Right lobe of liver (tissue), 6 donors: Measurements from ENCODE around the gene ATP13A2. TPM values are rescaled to one million over a fixed set of nuclear protein-coding genes. Genes with fewer than 3 reads are reported as not detected.
"Not testable (repeated sequence)": the region's sequence is repeated elsewhere in the genome, so short reads cannot be mapped to it uniquely, and the experiment has no call there.

Source experiments
- ATAC-seq, 4 donors: fragments of 200-7000 bp; cut with Tn5 transposase; one replicate each; pipeline ENCODE4 v1.9.1; 2020; ENCODE audit warnings: mild to moderate bottlenecking in 4 of 4, moderate library complexity in 4 of 4
- DNase-seq, 3 donors: peaks; one replicate each; pipeline ENCODE4 v3.0.0-alpha.2; 2020
- H3K27ac ChIP-seq, 3 donors: fragments of 200-600 bp; one replicate each; pipeline ENCODE4 v1.8.0; 2022
- H3K27me3 ChIP-seq, 2 donors: fragments of 200-600 bp; one replicate each; pipeline ENCODE4 v1.8.0; 2022
- H3K36me3 ChIP-seq, 4 donors: fragments of 200-600 bp; sonication (generic) in 1 of 4; one replicate each; pipeline versions ENCODE4 v1.5.1 to v1.8.0; 2017 to 2022; ENCODE audit warnings: control low read depth in 1 of 4
- H3K4me1 ChIP-seq, 4 donors: fragments of 200-600 bp; sonication (generic) in 1 of 4; one replicate each; pipeline versions ENCODE4 v1.5.1 to v1.8.0; 2017 to 2022; ENCODE audit warnings: control low read depth in 1 of 4
- H3K4me3 ChIP-seq, 3 donors: fragments of 200-600 bp; one replicate each; pipeline ENCODE4 v1.8.0; 2022
- H3K9me3 ChIP-seq, 4 donors: fragments of 200-600 bp; sonication (generic) in 1 of 4; one replicate each; pipeline versions ENCODE4 v1.5.1 to v1.8.0; 2017 to 2022; ENCODE audit warnings: control low read depth in 1 of 4
- CTCF ChIP-seq, 4 donors: fragments of 200-600 bp in 3 of 4; fragments of 450-650 bp in 1 of 4; IDR thresholded peaks; one replicate each; pipeline versions ENCODE4 v1.5.1 to v1.8.0; 2016 to 2022; ENCODE audit warnings: antibody characterized with exemption in 4 of 4, mild to moderate bottlenecking in 2 of 4
- POLR2A ChIP-seq: fragments of 450-650 bp; IDR thresholded peaks from one replicate; pipeline ENCODE4 v1.6.1; 2017; ENCODE audit warnings: antibody characterized with exemption, mild to moderate bottlenecking
- WGBS: methylation state at CpG from one replicate; pipeline ENCODE4 v1.1.6; 2018; ENCODE audit warnings: low coverage, low lambda C conversion rate; ENCODE audit not compliant: insufficient coverage; ENCODE audit errors: missing lambda C conversion rate; 5-methylcytosine and 5-hydroxymethylcytosine counted together
- intact Hi-C, 2 donors: fragments of 100-400 bp; cut with DNase I; formaldehyde crosslinking; loops; one replicate each; pipeline versions ENCODE4 v1.11.2 to v1.14.1; 2022
- total RNA-seq, 6 experiments: library from RNA; depleted of rRNA in 2 of 6; stranded (reverse); fragments of >200 nt in 2 of 6; fragmentation: NEBNext Ultra II Directional in 3 of 6; extraction: Animal tissue kit (Norgen Biotek cat#: 25700) in 3 of 6; gene quantifications; one replicate each; pipeline versions ENCODE4 v1.1.0 to v1.2.4, GENCODE V29; 2016 to 2023
- donor health status: DM: no; HTN: yes; CAD: no.
- donor health status: DM: no; HTN: no; CAD: no.
- donor health status: DM: no; HTN: no; CAD: no.
- donor health status: DM: no; HTN: yes; CAD: no.
- donor health status: DM: no; HTN: yes; CAD: no.

ATP13A2 gene
- total RNA-seq, 6 experiments from 2014 or later = 5.0 to 12.5 (median 9.2) TPM

- H3K27me3 ChIP-seq = no peaks in the 10 kb centered on the region
- ATAC-seq = no peak
- no peaks in the 10 kb centered on the region for H3K9me3 ChIP-seq
- H3K4me3 ChIP-seq = no peak overlapping the region
- intact Hi-C loops = no loop called here
- H3K27ac ChIP-seq = no peak overlapping the region
- peaks cover 0 to 7% (median 0%) of the 10 kb centered on the region in 4 donors for H3K4me1 ChIP-seq
- WGBS = 94% methylated on average over 10 of the region's 12 CpGs
- no peak for DNase-seq
- H3K36me3 ChIP-seq = no peaks in the 10 kb centered on the region
- TF ChIP-seq CTCF (IDR thresholded peaks at IDR 0.05) (no peak), POLR2A (no peak)
These were observed 53.3 kb downstream of the ATP13A2 start for GRCh38 chr1:16958475-16958874.

- Histone ChIP-seq H3K4me1 (peaks cover 0 to 7% (median 0%) of the 10 kb centered on the region in 4 donors), H3K36me3 (no peaks in the 10 kb centered on the region), H3K4me3 (no peak overlapping the region), H3K27ac (no peak overlapping the region), H3K27me3 (no peaks in the 10 kb centered on the region), H3K9me3 (no peaks in the 10 kb centered on the region)
- 72% methylated on average over 8 of the region's 8 CpGs for WGBS
- intact Hi-C loops = no loop called here
- DNase-seq (no peak), ATAC-seq (no peak)
- TF ChIP-seq CTCF (IDR thresholded peaks at IDR 0.05) (no peak), POLR2A (no peak)
These were observed 54.0 kb downstream of the ATP13A2 start for GRCh38 chr1:16957731-16958130.

GRCh38 chr1:16956775-16957174 is 55.0 kb downstream of the ATP13A2 start:
- Histone ChIP-seq H3K9me3 (no peaks in the 10 kb centered on the region), H3K4me1 (peaks cover 0 to 7% (median 0%) of the 10 kb centered on the region in 4 donors), H3K27me3 (no peaks in the 10 kb centered on the region), H3K27ac (no peak overlapping the region), H3K36me3 (no peaks in the 10 kb centered on the region), H3K4me3 (no peak overlapping the region)
- ATAC-seq = no peak
- TF ChIP-seq POLR2A (no peak), CTCF (IDR thresholded peaks at IDR 0.05) (no peak)
- intact Hi-C loops = no loop called here
- 64% methylated on average over 2 of the region's 8 CpGs for WGBS
- no peak for DNase-seq

- Histone ChIP-seq H3K4me3 (no peak overlapping the region), H3K27me3 (no peaks in the 10 kb centered on the region), H3K9me3 (no peaks in the 10 kb centered on the region), H3K27ac (no peak overlapping the region), H3K36me3 (no peaks in the 10 kb centered on the region), H3K4me1 (peaks cover 0 to 7% (median 0%) of the 10 kb centered on the region in 4 donors)
- TF ChIP-seq POLR2A (no peak), CTCF (IDR thresholded peaks at IDR 0.05) (no peak)
- DNase-seq (no peak), ATAC-seq (no peak)
- intact Hi-C loops = no loop called here
- WGBS = no CpG with 5 or more reads among the region's 25 CpGs
These were observed 56.5 kb downstream of the ATP13A2 start for GRCh38 chr1:16955186-16955585.

DNA sequence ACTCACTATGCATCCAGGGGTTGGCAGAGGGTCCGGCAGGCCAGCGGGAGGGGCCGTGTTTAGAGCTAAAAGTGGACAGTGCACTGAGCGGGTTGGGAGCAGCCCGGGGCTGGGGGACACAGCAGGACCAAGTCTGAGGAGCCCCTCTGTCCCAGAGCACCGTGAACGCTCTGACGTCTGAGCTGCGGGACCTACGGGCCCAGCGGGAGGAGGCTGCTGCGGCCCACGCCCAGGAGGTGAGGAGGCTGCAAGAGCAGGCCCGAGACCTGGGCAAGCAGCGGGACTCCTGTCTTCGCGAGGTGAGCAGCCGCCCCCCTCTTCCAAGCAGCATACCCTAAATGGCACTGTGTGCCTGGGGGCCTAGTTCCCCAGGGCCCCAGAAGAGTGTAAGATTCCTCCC is 57.1 kb downstream of the ATP13A2 start:
- Histone ChIP-seq H3K27ac (no peak overlapping the region), H3K27me3 (no peaks in the 10 kb centered on the region), H3K36me3 (no peaks in the 10 kb centered on the region), H3K4me1 (peaks cover 0 to 10% (median under 1%) of the 10 kb centered on the region in 4 donors), H3K4me3 (no peak overlapping the region), H3K9me3 (no peaks in the 10 kb centered on the region)
- DNase-seq = no peak
- no peak for ATAC-seq
- no CpG with 5 or more reads among the region's 18 CpGs for WGBS
- intact Hi-C loops = no loop called here
- TF ChIP-seq POLR2A (no peak), CTCF (IDR thresholded peaks at IDR 0.05) (no peak)

DNA sequence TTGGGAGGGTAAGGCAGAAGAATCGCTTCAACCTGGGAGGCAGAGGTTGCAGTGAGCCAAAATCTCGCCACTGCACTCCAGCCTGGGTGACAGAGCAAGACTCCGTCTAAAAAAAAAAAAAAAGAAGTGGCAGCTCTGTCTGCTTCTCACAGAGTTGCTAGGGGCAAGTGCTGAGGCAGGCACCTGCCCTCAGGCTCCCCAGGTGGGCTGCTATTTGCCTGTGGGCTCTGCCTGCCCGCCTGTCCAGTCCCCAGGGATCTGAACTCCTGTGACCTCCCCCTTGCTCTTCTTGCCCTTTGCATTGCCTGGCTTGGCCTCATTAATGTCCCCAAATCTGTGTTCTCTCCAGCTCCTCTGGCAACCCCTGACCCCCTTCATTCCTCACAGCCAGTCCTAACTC is 59.4 kb downstream of the ATP13A2 start:
- H3K27ac ChIP-seq, intact Hi-C loops: not testable (repeated sequence)
- 94% methylated on average over 3 of the region's 4 CpGs for WGBS

GRCh38 chr1:16949026-16949425 is 62.7 kb downstream of the ATP13A2 start:
- H3K27me3 ChIP-seq, H3K36me3 ChIP-seq, H3K9me3 ChIP-seq, intact Hi-C loops, H3K4me3 ChIP-seq: not testable (repeated sequence)
- peak; percentile 62 to 87 (median 79) for ATAC-seq
- WGBS = 54% methylated on average over 3 of the region's 7 CpGs
- DNase-seq = peak; percentile 82 to 88 (median 88)
- Histone ChIP-seq H3K4me1 (peaks cover 0 to 13% (median 2%) of the 10 kb centered on the region in 4 donors), H3K27ac (peak overlapping the region in 2 of 3 donors; percentile 35 to 41)

More for the DNA sequence above, 59.4 kb downstream of the ATP13A2 start:
- peaks cover 0 to 20% (median 2%) of the 10 kb centered on the region in 4 donors for H3K4me1 ChIP-seq
- H3K27me3 ChIP-seq, DNase-seq, ATAC-seq, H3K9me3 ChIP-seq, H3K4me3 ChIP-seq, H3K36me3 ChIP-seq: not testable (repeated sequence)
